Measurements from ENCODE around the gene LRRC1. TPM values are rescaled to one million over a fixed set of nuclear protein-coding genes. Genes with fewer than 3 reads are reported as not detected.

The LRRC1 gene
- total RNA-seq, 1 donor from 2014 or later: 36.2 TPM

GRCh38 chr6:53956804-53957203 is 162.0 kb downstream of the LRRC1 start:
- TF ChIP-seq CTCF (IDR thresholded peaks at IDR 0.05; ENCODE audit: unreplicated experiment): no peak
- H3K4me1 Mint-ChIP-seq (ENCODE audit: low read depth): peaks cover 3% of the 10 kb centered on the region
- no peaks in the 10 kb centered on the region for H3K27me3 Mint-ChIP-seq
- no peak for DNase-seq (ENCODE audit: low spot score, unreplicated experiment)
- H3K27ac Mint-ChIP-seq: no peak overlapping the region
- no peak overlapping the region for H3K4me3 Mint-ChIP-seq (ENCODE audit: low read depth)
- no peaks in the 10 kb centered on the region for H3K36me3 Mint-ChIP-seq (ENCODE audit: insufficient read depth)
- H3K9me3 Mint-ChIP-seq (ENCODE audit: low read depth): no peaks in the 10 kb centered on the region

GRCh38 chr6:53959717-53960116 is 164.9 kb downstream of the LRRC1 start:
- TF ChIP-seq CTCF (IDR thresholded peaks at IDR 0.05; ENCODE audit: unreplicated experiment): no peak
- H3K9me3 Mint-ChIP-seq (ENCODE audit: low read depth): no peaks in the 10 kb centered on the region
- H3K27ac Mint-ChIP-seq: no peak overlapping the region
- no peak for DNase-seq (ENCODE audit: low spot score, unreplicated experiment)
- H3K4me1 Mint-ChIP-seq (ENCODE audit: low read depth): peaks cover 10% of the 10 kb centered on the region
- H3K36me3 Mint-ChIP-seq (ENCODE audit: insufficient read depth): no peaks in the 10 kb centered on the region
- no peaks in the 10 kb centered on the region for H3K27me3 Mint-ChIP-seq
- no peak overlapping the region for H3K4me3 Mint-ChIP-seq (ENCODE audit: low read depth)

GRCh38 chr6:53960311-53960710 is 165.5 kb downstream of the LRRC1 start:
- Mint-ChIP-seq H3K27me3 (no peaks in the 10 kb centered on the region), H3K27ac (no peak overlapping the region), H3K4me1 (ENCODE audit: low read depth) (peaks cover 10% of the 10 kb centered on the region), H3K4me3 (ENCODE audit: low read depth) (no peak overlapping the region), H3K36me3 (ENCODE audit: insufficient read depth) (no peaks in the 10 kb centered on the region), H3K9me3 (ENCODE audit: low read depth) (no peaks in the 10 kb centered on the region)
- no peak for DNase-seq (ENCODE audit: low spot score, unreplicated experiment)
- TF ChIP-seq CTCF (IDR thresholded peaks at IDR 0.05; ENCODE audit: unreplicated experiment): no peak

- no peak for DNase-seq (ENCODE audit: low spot score, unreplicated experiment)
- peaks cover 2% of the 10 kb centered on the region for H3K27me3 Mint-ChIP-seq
- no peak for TF ChIP-seq CTCF (IDR thresholded peaks at IDR 0.05; ENCODE audit: unreplicated experiment)
- H3K36me3 Mint-ChIP-seq (ENCODE audit: insufficient read depth): no peaks in the 10 kb centered on the region
- H3K4me1 Mint-ChIP-seq (ENCODE audit: low read depth): peaks cover 7% of the 10 kb centered on the region
- H3K27ac Mint-ChIP-seq: peak overlapping the region; percentile 27
- H3K9me3 Mint-ChIP-seq (ENCODE audit: low read depth): no peaks in the 10 kb centered on the region
- H3K4me3 Mint-ChIP-seq (ENCODE audit: low read depth): no peak overlapping the region
Measured at GRCh38 chr6:53961679-53962370, 167.0 kb downstream of the LRRC1 start.

GRCh38 chr6:53962646-53963045 is 167.8 kb downstream of the LRRC1 start:
- Mint-ChIP-seq H3K27me3 (peaks cover 2% of the 10 kb centered on the region), H3K27ac (no peak overlapping the region), H3K4me1 (ENCODE audit: low read depth) (peaks cover 7% of the 10 kb centered on the region), H3K36me3 (ENCODE audit: insufficient read depth) (no peaks in the 10 kb centered on the region), H3K9me3 (ENCODE audit: low read depth) (no peaks in the 10 kb centered on the region), H3K4me3 (ENCODE audit: low read depth) (no peak overlapping the region)
- no peak for TF ChIP-seq CTCF (IDR thresholded peaks at IDR 0.05; ENCODE audit: unreplicated experiment)
- DNase-seq (ENCODE audit: low spot score, unreplicated experiment): no peak

Measured in progenitor cell of endocrine pancreas (in vitro differentiated cells).